OCI-LY3 (cell line): ENCODE measurements around the gene AKAP14.

Source experiments
- H2AFZ ChIP-seq: fragments of 200-600, 300-600 bp; shearing (Covaris generic); 2 replicates; pipeline ENCODE4 v1.6.0; 2014; ENCODE audit warnings: antibody characterized with exemption, low read depth, low read length
- H3K27ac ChIP-seq: fragments of 200-600, 300-600 bp; sonication (generic); 2 replicates; pipeline ENCODE4 v1.5.1; 2014; ENCODE audit warnings: mild to moderate bottlenecking, low read length, moderate library complexity, mixed read lengths
- H3K27me3 ChIP-seq: fragments of 200-600, 300-600 bp; sonication (generic); 2 replicates; pipeline ENCODE4 v1.6.1; 2014; ENCODE audit warnings: low read depth, low read length, mixed read lengths
- H3K36me3 ChIP-seq: fragments of 200-600, 300-600 bp; sonication (generic); replicated peaks from 2 replicates; pipeline ENCODE3; 2014; ENCODE audit warnings: low read depth, low read length, mixed read lengths
- H3K4me1 ChIP-seq: fragments of 300-600, 200-600 bp; sonication (generic); 2 replicates; pipeline ENCODE4 v1.6.1; 2014; ENCODE audit warnings: low read length, mixed read lengths
- H3K4me2 ChIP-seq: fragments of 200-600, 300-600 bp; sonication (generic); 2 replicates; pipeline ENCODE4 v1.6.1; 2014; ENCODE audit warnings: low read length, mixed read lengths
- H3K4me3 ChIP-seq: fragments of 300-600, 200-600 bp; sonication (generic); 2 replicates; pipeline ENCODE4 v1.5.1; 2014; ENCODE audit warnings: antibody characterized with exemption, mild to moderate bottlenecking, low read length, moderate library complexity
- H3K79me2 ChIP-seq: fragments of 300-600, 200-600 bp; shearing (Covaris generic); 2 replicates; pipeline ENCODE4 v1.6.1; 2014; ENCODE audit warnings: mild to moderate bottlenecking, low read length, mixed read lengths
- H3K9ac ChIP-seq: fragments of 300-600, 200-600 bp; shearing (Covaris generic); 2 replicates; pipeline ENCODE4 v1.6.0; 2014; ENCODE audit warnings: mild to moderate bottlenecking, low read length, moderate library complexity
- H3K9me3 ChIP-seq: fragments of 200-600, 300-600 bp; shearing (Covaris generic); 2 replicates; pipeline ENCODE4 v1.6.1; 2014; ENCODE audit warnings: low read length, mixed read lengths; ENCODE audit not compliant: insufficient read depth
- H4K20me1 ChIP-seq: fragments of 200-600, 300-600 bp; sonication (generic); 2 replicates; pipeline ENCODE4 v1.6.1; 2016; ENCODE audit warnings: low read length, mixed read lengths; ENCODE audit not compliant: insufficient read depth
- EZH2phosphoT487 ChIP-seq: fragments of 200-600 bp; shearing (Covaris generic); IDR thresholded peaks from 2 replicates; pipeline ENCODE4 v1.6.1; 2018; ENCODE audit warnings: antibody characterized with exemption, mixed run types, low read depth
- TF ChIP-seq, protein P1 (sequence below): fragments of 200-600, 300-600 bp; sonication (generic); IDR thresholded peaks from 2 replicates; pipeline ENCODE4 v1.5.1; 2014; ENCODE audit warnings: antibody characterized with exemption, low read length, low read depth

The AKAP14 gene

DNA sequence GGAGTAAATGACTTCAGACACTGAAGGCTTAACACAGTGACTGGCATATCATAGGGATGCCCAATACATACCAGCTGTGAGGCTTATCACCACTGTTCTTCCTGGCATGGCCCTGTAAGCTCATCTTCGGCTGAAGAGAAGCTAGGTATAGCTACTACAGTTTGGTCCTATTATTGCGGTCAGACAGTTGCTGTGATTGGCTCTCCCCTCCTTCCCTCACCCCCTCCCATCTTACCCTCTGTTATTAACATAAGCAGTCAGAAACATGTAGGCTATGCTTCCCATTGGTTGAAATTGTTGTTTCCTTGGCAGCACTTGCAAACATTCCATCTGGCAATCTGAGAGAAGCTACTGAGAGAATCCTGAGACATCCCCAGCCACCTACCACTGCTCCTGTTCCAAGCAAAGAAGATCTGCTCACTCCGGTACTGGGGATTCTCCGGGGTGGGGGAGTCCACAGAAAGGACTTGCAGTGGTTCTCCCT, at the start of gene AKAP14:
TSS of gene AKAP14 (plus strand) at position 51 of the 484 bp plus-strand sequence. CDS start 7,331 bp downstream, outside the sequence.
- no peak within 1 kb of the TSS for H2AFZ ChIP-seq
- no peak within 1 kb of the TSS for H3K4me2 ChIP-seq
- H3K4me1 ChIP-seq = no peaks in the 10 kb centered on the region
- H4K20me1 ChIP-seq = no peaks in the 10 kb centered on the region
- H3K27ac ChIP-seq = no peak within 1 kb of the TSS
- TF ChIP-seq, protein P1, sequence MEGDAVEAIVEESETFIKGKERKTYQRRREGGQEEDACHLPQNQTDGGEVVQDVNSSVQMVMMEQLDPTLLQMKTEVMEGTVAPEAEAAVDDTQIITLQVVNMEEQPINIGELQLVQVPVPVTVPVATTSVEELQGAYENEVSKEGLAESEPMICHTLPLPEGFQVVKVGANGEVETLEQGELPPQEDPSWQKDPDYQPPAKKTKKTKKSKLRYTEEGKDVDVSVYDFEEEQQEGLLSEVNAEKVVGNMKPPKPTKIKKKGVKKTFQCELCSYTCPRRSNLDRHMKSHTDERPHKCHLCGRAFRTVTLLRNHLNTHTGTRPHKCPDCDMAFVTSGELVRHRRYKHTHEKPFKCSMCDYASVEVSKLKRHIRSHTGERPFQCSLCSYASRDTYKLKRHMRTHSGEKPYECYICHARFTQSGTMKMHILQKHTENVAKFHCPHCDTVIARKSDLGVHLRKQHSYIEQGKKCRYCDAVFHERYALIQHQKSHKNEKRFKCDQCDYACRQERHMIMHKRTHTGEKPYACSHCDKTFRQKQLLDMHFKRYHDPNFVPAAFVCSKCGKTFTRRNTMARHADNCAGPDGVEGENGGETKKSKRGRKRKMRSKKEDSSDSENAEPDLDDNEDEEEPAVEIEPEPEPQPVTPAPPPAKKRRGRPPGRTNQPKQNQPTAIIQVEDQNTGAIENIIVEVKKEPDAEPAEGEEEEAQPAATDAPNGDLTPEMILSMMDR = no peak
- no peak for TF ChIP-seq EZH2phosphoT487
- no peaks in the 10 kb centered on the region for H3K79me2 ChIP-seq
- H3K9ac ChIP-seq = no peak within 1 kb of the TSS
- no peaks in the 10 kb centered on the region for H3K9me3 ChIP-seq
- no peak within 1 kb of the TSS for H3K4me3 ChIP-seq
- H3K36me3 ChIP-seq = no peaks in the 10 kb centered on the region
- H3K27me3 ChIP-seq = no peaks in the 10 kb centered on the region

DNA sequence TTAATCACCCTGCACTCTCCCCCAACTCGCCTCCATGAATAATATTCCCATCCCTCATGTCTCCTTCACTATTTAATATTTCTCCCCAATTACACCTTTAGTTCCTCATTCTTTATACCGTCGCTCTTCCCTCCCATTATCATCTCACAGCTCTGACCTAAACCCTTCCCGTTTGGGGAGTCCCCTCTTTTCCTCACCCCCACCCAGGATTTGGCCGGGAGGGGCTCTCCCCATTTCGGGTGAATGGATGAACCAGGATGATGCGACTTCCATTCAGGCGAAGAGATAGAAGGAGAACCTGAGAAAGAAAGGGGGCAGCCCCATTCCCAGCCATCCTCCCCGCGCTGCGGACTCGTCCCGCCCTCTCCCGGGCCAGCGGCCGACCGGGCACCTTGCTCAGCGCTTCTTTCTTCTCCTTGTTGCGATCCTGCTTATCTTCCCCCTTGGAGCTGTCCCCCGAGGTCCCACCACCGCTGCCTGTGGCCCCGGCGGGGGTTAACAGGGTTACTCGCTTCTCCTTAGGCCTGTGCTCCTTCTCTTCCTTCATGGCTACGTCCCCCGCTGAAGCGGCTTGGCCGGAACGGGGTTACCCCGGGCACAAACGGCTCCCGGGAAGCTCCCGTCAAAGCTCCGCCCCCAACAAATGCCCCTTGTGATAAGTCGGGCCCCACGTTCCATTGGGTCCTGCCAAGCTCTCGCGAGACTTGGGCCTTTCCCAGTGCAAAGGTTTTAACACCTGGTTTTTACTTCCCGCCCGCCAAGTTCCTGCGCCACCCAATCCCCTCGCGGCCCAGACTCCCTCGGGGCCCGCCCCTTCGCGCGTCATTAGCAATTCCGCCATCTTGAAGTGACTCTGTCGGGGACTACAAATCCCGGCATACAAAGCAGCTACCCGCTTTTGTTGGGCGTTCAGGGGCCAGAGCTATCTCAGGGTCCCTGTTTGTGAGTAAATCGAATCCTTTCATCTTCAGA, 43.0 kb upstream of the AKAP14 start, which contains the start of gene UPF3B:
TSS of gene UPF3B (minus strand) at position 582 of the 972 bp plus-strand sequence. CDS start at position 547, 35 bp downstream.
- H3K4me1 ChIP-seq = peaks cover 8% of the 10 kb centered on the region; the same call in 1 of the 2 replicates
- H3K9ac ChIP-seq = peak within 1 kb of the TSS; percentile 93
- no peaks in the 10 kb centered on the region for H3K9me3 ChIP-seq
- no peaks in the 10 kb centered on the region for H3K27me3 ChIP-seq
- peak within 1 kb of the TSS; percentile 90 for H3K4me2 ChIP-seq
- peak within 1 kb of the TSS; percentile 93 for H3K4me3 ChIP-seq
- H4K20me1 ChIP-seq = no peaks in the 10 kb centered on the region
- TF ChIP-seq, protein P1 = no peak
- no peak for TF ChIP-seq EZH2phosphoT487
- peaks cover 19% of the 10 kb centered on the region for H3K79me2 ChIP-seq
- H3K36me3 ChIP-seq = peaks cover 14% of the 10 kb centered on the region
- peak within 1 kb of the TSS; percentile 78 for H3K27ac ChIP-seq
- peak within 1 kb of the TSS; percentile 94 for H2AFZ ChIP-seq

DNA sequence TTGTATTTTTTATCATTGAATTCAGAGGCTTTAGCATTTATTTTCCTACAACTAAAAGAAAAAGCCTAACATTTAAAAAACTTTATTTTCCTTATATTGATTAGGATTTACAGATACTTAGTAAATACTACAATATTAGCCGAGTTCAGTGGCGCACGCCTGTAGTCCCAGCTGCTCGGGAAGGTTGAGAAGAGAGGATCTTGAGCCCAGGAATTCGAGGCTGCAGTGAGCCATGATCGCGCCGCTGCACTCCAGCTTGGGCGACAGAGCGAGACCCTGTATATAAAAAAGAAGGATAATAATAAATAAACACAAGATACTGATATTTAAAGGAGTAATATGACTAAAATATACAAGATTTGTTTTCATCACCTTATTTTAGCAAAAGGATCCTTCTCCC, 42.2 kb upstream of the AKAP14 start:
- H3K79me2 ChIP-seq = peaks cover 19% of the 10 kb centered on the region
- no peak for TF ChIP-seq EZH2phosphoT487
- TF ChIP-seq, protein P1 = no peak
- H3K9me3 ChIP-seq = no peaks in the 10 kb centered on the region
- peak overlapping the region; percentile 90 for H3K4me2 ChIP-seq
- peak overlapping the region; percentile 85 for H3K4me3 ChIP-seq
- no peak overlapping the region for H3K27ac ChIP-seq
- H3K9ac ChIP-seq = peak overlapping the region; percentile 74
- peaks cover 14% of the 10 kb centered on the region for H3K36me3 ChIP-seq
- H4K20me1 ChIP-seq = no peaks in the 10 kb centered on the region
- no peaks in the 10 kb centered on the region for H3K27me3 ChIP-seq
- H3K4me1 ChIP-seq = peaks cover 12% of the 10 kb centered on the region
- peak overlapping the region; percentile 94 for H2AFZ ChIP-seq

DNA sequence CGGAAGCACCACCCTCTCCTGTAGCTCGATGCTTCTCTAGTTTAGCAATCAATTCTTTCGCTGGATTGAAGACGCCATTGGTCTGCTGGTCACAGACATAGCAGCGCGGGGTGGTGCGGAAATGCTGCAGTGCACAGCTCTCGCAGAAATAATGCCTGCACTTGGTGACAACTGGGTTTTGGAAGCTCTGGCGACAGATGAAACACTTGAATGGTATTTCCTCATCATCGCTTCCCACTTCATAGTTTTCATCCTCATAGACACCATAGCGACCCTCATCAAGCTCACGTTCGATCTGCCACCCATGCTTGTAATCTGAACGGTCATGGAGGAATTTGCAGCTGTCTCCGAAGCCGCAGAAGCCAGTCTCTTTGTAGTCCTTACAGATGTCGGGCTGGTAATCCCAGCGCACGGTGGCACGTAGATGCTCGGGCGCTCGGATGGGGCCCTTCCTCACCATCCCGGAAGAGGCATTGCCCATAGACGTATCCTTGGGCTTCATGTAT, 25.0 kb upstream of the AKAP14 start:
- H4K20me1 ChIP-seq = no peaks in the 10 kb centered on the region
- TF ChIP-seq EZH2phosphoT487 = no peak
- TF ChIP-seq, protein P1 = no peak
- H3K4me2 ChIP-seq = peak overlapping the region; percentile 85
- no peaks in the 10 kb centered on the region for H3K9me3 ChIP-seq
- peaks cover 49% of the 10 kb centered on the region for H3K79me2 ChIP-seq
- H3K36me3 ChIP-seq = peaks cover 6% of the 10 kb centered on the region
- peak overlapping the region; percentile 91 for H3K27ac ChIP-seq
- H3K9ac ChIP-seq = peak overlapping the region; percentile 98
- H3K27me3 ChIP-seq = no peaks in the 10 kb centered on the region
- H3K4me3 ChIP-seq = peak overlapping the region; percentile 99
- peaks cover 6% of the 10 kb centered on the region; the same call in 1 of the 2 replicates for H3K4me1 ChIP-seq
- H2AFZ ChIP-seq = 0 out of 2 replicates have a peak overlapping the region, but pooled peaks have one; percentile 64
